ENCODE results near the gene THRB.
A peak's percentile ranks its signal among the peaks of the same experiment; 100 is the strongest.

THRB gene

GRCh38 chr3:24462737-24463136, 31.9 kb downstream of the THRB start:
- Histone ChIP-seq H3K18ac (ENCODE audit: low read length) (no peak overlapping the region), H3K9ac (ENCODE audit: low read length) (no peak overlapping the region), H3K4ac (ENCODE audit: low read depth, low read length) (no peak overlapping the region), H3K27ac (ENCODE audit: low read depth, low read length) (no peak overlapping the region), H3K27me3 (ENCODE audit: insufficient read depth, low read length, poor library complexity) (no peaks in the 10 kb centered on the region), H3K4me2 (ENCODE audit: low read length) (no peak overlapping the region), H4K5ac (ENCODE audit: low read length) (no peak overlapping the region), H3K56ac (ENCODE audit: low read length) (no peak overlapping the region), H3K36me3 (ENCODE audit: control insufficient read depth, insufficient read depth, low read length) (no peaks in the 10 kb centered on the region), H2AK5ac (ENCODE audit: low read length) (no peak overlapping the region), H3K79me1 (ENCODE audit: low read length) (no peaks in the 10 kb centered on the region), H3K4me3 (ENCODE audit: low read length) (no peak overlapping the region), H4K8ac (ENCODE audit: low read depth, low read length) (no peak overlapping the region), H3K79me2 (ENCODE audit: control insufficient read depth, insufficient read depth, low read length) (no peaks in the 10 kb centered on the region), H2BK15ac (replicated peaks; ENCODE audit: low read depth) (no peak overlapping the region), H3K23ac (ENCODE audit: low read length) (no peak overlapping the region), H3K4me1 (ENCODE audit: control insufficient read depth, low read depth, low read length) (no peaks in the 10 kb centered on the region), H2BK120ac (ENCODE audit: low read depth, low read length) (no peak overlapping the region), H2BK5ac (ENCODE audit: low read length) (no peak overlapping the region)
- no CpG with 5 or more reads among the region's 1 CpG for WGBS (ENCODE audit: extremely low coverage, insufficient coverage, low lambda C conversion rate)
- DNase-seq, result peak; percentile 42

GRCh38 chr3:24460974-24461373, 33.7 kb downstream of the THRB start:
- H3K79me2 ChIP-seq (ENCODE audit: control insufficient read depth, insufficient read depth, low read length), result no peaks in the 10 kb centered on the region
- H3K4ac ChIP-seq (ENCODE audit: low read depth, low read length), result no peak overlapping the region
- no peak overlapping the region for H4K8ac ChIP-seq (ENCODE audit: low read depth, low read length)
- no peak overlapping the region for H2BK5ac ChIP-seq (ENCODE audit: low read length)
- H3K56ac ChIP-seq (ENCODE audit: low read length), result no peak overlapping the region
- no peaks in the 10 kb centered on the region for H3K27me3 ChIP-seq (ENCODE audit: insufficient read depth, low read length, poor library complexity)
- no peak overlapping the region for H4K5ac ChIP-seq (ENCODE audit: low read length)
- no peak overlapping the region for H3K23ac ChIP-seq (ENCODE audit: low read length)
- H3K9ac ChIP-seq (ENCODE audit: low read length), result no peak overlapping the region
- no peak overlapping the region for H2BK15ac ChIP-seq (replicated peaks; ENCODE audit: low read depth)
- no peak overlapping the region for H2AK5ac ChIP-seq (ENCODE audit: low read length)
- H3K18ac ChIP-seq (ENCODE audit: low read length), result no peak overlapping the region
- no peak overlapping the region for H3K4me2 ChIP-seq (ENCODE audit: low read length)
- no peaks in the 10 kb centered on the region for H3K79me1 ChIP-seq (ENCODE audit: low read length)
- no peak for DNase-seq
- no peaks in the 10 kb centered on the region for H3K36me3 ChIP-seq (ENCODE audit: control insufficient read depth, insufficient read depth, low read length)
- no peaks in the 10 kb centered on the region for H3K4me1 ChIP-seq (ENCODE audit: control insufficient read depth, low read depth, low read length)
- no CpG with 5 or more reads among the region's 2 CpGs for WGBS (ENCODE audit: extremely low coverage, insufficient coverage, low lambda C conversion rate)
- H3K4me3 ChIP-seq (ENCODE audit: low read length), result no peak overlapping the region
- no peak overlapping the region for H2BK120ac ChIP-seq (ENCODE audit: low read depth, low read length)
- no peak overlapping the region for H3K27ac ChIP-seq (ENCODE audit: low read depth, low read length)

- Histone ChIP-seq H3K4ac (ENCODE audit: low read depth, low read length) (no peak overlapping the region), H3K23ac (ENCODE audit: low read length) (no peak overlapping the region), H3K27me3 (ENCODE audit: insufficient read depth, low read length, poor library complexity) (no peaks in the 10 kb centered on the region), H3K27ac (ENCODE audit: low read depth, low read length) (no peak overlapping the region), H3K18ac (ENCODE audit: low read length) (no peak overlapping the region), H3K79me1 (ENCODE audit: low read length) (no peaks in the 10 kb centered on the region), H2AK5ac (ENCODE audit: low read length) (no peak overlapping the region), H3K79me2 (ENCODE audit: control insufficient read depth, insufficient read depth, low read length) (no peaks in the 10 kb centered on the region), H3K36me3 (ENCODE audit: control insufficient read depth, insufficient read depth, low read length) (no peaks in the 10 kb centered on the region), H3K9ac (ENCODE audit: low read length) (no peak overlapping the region), H3K4me1 (ENCODE audit: control insufficient read depth, low read depth, low read length) (no peaks in the 10 kb centered on the region), H2BK5ac (ENCODE audit: low read length) (no peak overlapping the region), H2BK120ac (ENCODE audit: low read depth, low read length) (no peak overlapping the region), H4K5ac (ENCODE audit: low read length) (no peak overlapping the region), H3K4me2 (ENCODE audit: low read length) (no peak overlapping the region), H3K4me3 (ENCODE audit: low read length) (no peak overlapping the region), H2BK15ac (replicated peaks; ENCODE audit: low read depth) (no peak overlapping the region), H3K56ac (ENCODE audit: low read length) (no peak overlapping the region), H4K8ac (ENCODE audit: low read depth, low read length) (no peak overlapping the region)
- WGBS (ENCODE audit: extremely low coverage, insufficient coverage, low lambda C conversion rate), result no CpG with 5 or more reads among the region's 2 CpGs
- no peak for DNase-seq
Observed at GRCh38 chr3:24457719-24458118, 36.9 kb downstream of the THRB start.

GRCh38 chr3:24454856-24455255, 39.8 kb downstream of the THRB start:
- Histone ChIP-seq H4K5ac (ENCODE audit: low read length) (no peak overlapping the region), H3K56ac (ENCODE audit: low read length) (no peak overlapping the region), H3K4ac (ENCODE audit: low read depth, low read length) (no peak overlapping the region), H3K9ac (ENCODE audit: low read length) (no peak overlapping the region), H3K4me1 (ENCODE audit: control insufficient read depth, low read depth, low read length) (no peaks in the 10 kb centered on the region), H3K18ac (ENCODE audit: low read length) (no peak overlapping the region), H2BK15ac (replicated peaks; ENCODE audit: low read depth) (no peak overlapping the region), H3K79me2 (ENCODE audit: control insufficient read depth, insufficient read depth, low read length) (no peaks in the 10 kb centered on the region), H2AK5ac (ENCODE audit: low read length) (no peak overlapping the region), H3K79me1 (ENCODE audit: low read length) (no peaks in the 10 kb centered on the region), H2BK5ac (ENCODE audit: low read length) (no peak overlapping the region), H3K36me3 (ENCODE audit: control insufficient read depth, insufficient read depth, low read length) (no peaks in the 10 kb centered on the region), H3K23ac (ENCODE audit: low read length) (no peak overlapping the region), H3K27ac (ENCODE audit: low read depth, low read length) (no peak overlapping the region), H2BK120ac (ENCODE audit: low read depth, low read length) (no peak overlapping the region), H3K27me3 (ENCODE audit: insufficient read depth, low read length, poor library complexity) (no peaks in the 10 kb centered on the region), H4K8ac (ENCODE audit: low read depth, low read length) (no peak overlapping the region), H3K4me3 (ENCODE audit: low read length) (no peak overlapping the region), H3K4me2 (ENCODE audit: low read length) (no peak overlapping the region)
- DNase-seq, result no peak
- WGBS (ENCODE audit: extremely low coverage, insufficient coverage, low lambda C conversion rate), result no CpG with 5 or more reads among the region's 3 CpGs

GRCh38 chr3:24454393-24454792, 40.3 kb downstream of the THRB start:
- no peak overlapping the region for H3K56ac ChIP-seq (ENCODE audit: low read length)
- no peak overlapping the region for H3K4me3 ChIP-seq (ENCODE audit: low read length)
- H3K4me1 ChIP-seq (ENCODE audit: control insufficient read depth, low read depth, low read length), result no peaks in the 10 kb centered on the region
- no peaks in the 10 kb centered on the region for H3K36me3 ChIP-seq (ENCODE audit: control insufficient read depth, insufficient read depth, low read length)
- no peaks in the 10 kb centered on the region for H3K27me3 ChIP-seq (ENCODE audit: insufficient read depth, low read length, poor library complexity)
- no peaks in the 10 kb centered on the region for H3K79me1 ChIP-seq (ENCODE audit: low read length)
- no peak overlapping the region for H3K4me2 ChIP-seq (ENCODE audit: low read length)
- H2AK5ac ChIP-seq (ENCODE audit: low read length), result no peak overlapping the region
- no peak overlapping the region for H4K5ac ChIP-seq (ENCODE audit: low read length)
- H3K79me2 ChIP-seq (ENCODE audit: control insufficient read depth, insufficient read depth, low read length), result no peaks in the 10 kb centered on the region
- H3K23ac ChIP-seq (ENCODE audit: low read length), result no peak overlapping the region
- no peak overlapping the region for H2BK120ac ChIP-seq (ENCODE audit: low read depth, low read length)
- no peak overlapping the region for H2BK15ac ChIP-seq (replicated peaks; ENCODE audit: low read depth)
- no peak overlapping the region for H3K4ac ChIP-seq (ENCODE audit: low read depth, low read length)
- H3K18ac ChIP-seq (ENCODE audit: low read length), result no peak overlapping the region
- no peak overlapping the region for H2BK5ac ChIP-seq (ENCODE audit: low read length)
- H3K9ac ChIP-seq (ENCODE audit: low read length), result no peak overlapping the region
- H3K27ac ChIP-seq (ENCODE audit: low read depth, low read length), result no peak overlapping the region
- no peak for DNase-seq
- H4K8ac ChIP-seq (ENCODE audit: low read depth, low read length), result no peak overlapping the region

- Histone ChIP-seq H3K4me2 (ENCODE audit: low read length) (no peak overlapping the region), H2BK15ac (replicated peaks; ENCODE audit: low read depth) (no peak overlapping the region), H3K23ac (ENCODE audit: low read length) (no peak overlapping the region), H2AK5ac (ENCODE audit: low read length) (no peak overlapping the region), H3K56ac (ENCODE audit: low read length) (no peak overlapping the region), H3K79me2 (ENCODE audit: control insufficient read depth, insufficient read depth, low read length) (no peaks in the 10 kb centered on the region), H3K4ac (ENCODE audit: low read depth, low read length) (no peak overlapping the region), H3K27me3 (ENCODE audit: insufficient read depth, low read length, poor library complexity) (no peaks in the 10 kb centered on the region), H3K18ac (ENCODE audit: low read length) (no peak overlapping the region), H4K5ac (ENCODE audit: low read length) (no peak overlapping the region), H4K8ac (ENCODE audit: low read depth, low read length) (no peak overlapping the region), H3K4me1 (ENCODE audit: control insufficient read depth, low read depth, low read length) (no peaks in the 10 kb centered on the region), H3K27ac (ENCODE audit: low read depth, low read length) (no peak overlapping the region), H3K36me3 (ENCODE audit: control insufficient read depth, insufficient read depth, low read length) (no peaks in the 10 kb centered on the region), H3K9ac (ENCODE audit: low read length) (no peak overlapping the region), H3K4me3 (ENCODE audit: low read length) (no peak overlapping the region), H2BK5ac (ENCODE audit: low read length) (no peak overlapping the region), H3K79me1 (ENCODE audit: low read length) (no peaks in the 10 kb centered on the region), H2BK120ac (ENCODE audit: low read depth, low read length) (no peak overlapping the region)
- no CpG with 5 or more reads among the region's 7 CpGs for WGBS (ENCODE audit: extremely low coverage, insufficient coverage, low lambda C conversion rate)
- no peak for DNase-seq
Observed at GRCh38 chr3:24451461-24452099, 43.1 kb downstream of the THRB start.
